ENCODE data around the gene EXOSC10. TPM values are rescaled to one million over a fixed set of nuclear protein-coding genes. Genes with fewer than 3 reads are reported as not detected.
"Not testable (repeated sequence)": the region's sequence is repeated elsewhere in the genome, so short reads cannot be mapped to it uniquely, and the experiment has no call there.

Gene EXOSC10
- total and polyA plus RNA-seq, 9 of the 15 experiments (the other 6 are each of a cell fraction or from before 2014, with no cell fraction given): 23.4 to 150 (median 105) TPM

- TF ChIP-seq, protein P1, sequence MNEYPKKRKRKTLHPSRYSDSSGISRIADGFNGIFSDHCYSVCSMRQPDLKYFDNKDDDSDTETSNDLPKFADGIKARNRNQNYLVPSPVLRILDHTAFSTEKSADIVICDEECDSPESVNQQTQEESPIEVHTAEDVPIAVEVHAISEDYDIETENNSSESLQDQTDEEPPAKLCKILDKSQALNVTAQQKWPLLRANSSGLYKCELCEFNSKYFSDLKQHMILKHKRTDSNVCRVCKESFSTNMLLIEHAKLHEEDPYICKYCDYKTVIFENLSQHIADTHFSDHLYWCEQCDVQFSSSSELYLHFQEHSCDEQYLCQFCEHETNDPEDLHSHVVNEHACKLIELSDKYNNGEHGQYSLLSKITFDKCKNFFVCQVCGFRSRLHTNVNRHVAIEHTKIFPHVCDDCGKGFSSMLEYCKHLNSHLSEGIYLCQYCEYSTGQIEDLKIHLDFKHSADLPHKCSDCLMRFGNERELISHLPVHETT (CRISPR knock-in tag; conservative IDR thresholded peaks at IDR 0.05 in 1 of 2, IDR thresholded peaks at IDR 0.05 in 1 of 2): no peak
- TF ChIP-seq PHF8 (IDR thresholded peaks at IDR 0.05; ENCODE audit: borderline replicate concordance, low read length) (no peak), ZNF3 (CRISPR knock-in tag; IDR thresholded peaks at IDR 0.05) (no peak), KLF13 (tag; IDR thresholded peaks at IDR 0.05; ENCODE audit: borderline replicate concordance, low read depth) (no peak), ZFP30 (CRISPR knock-in tag; IDR thresholded peaks at IDR 0.05; ENCODE audit: borderline replicate concordance) (no peak), SIN3B (IDR thresholded peaks at IDR 0.05; ENCODE audit: low read depth) (no peak), ZNF785 (CRISPR knock-in tag; IDR thresholded peaks at IDR 0.05) (no peak), KLF10 (CRISPR knock-in tag; IDR thresholded peaks at IDR 0.05) (no peak), HLTF (IDR thresholded peaks at IDR 0.05) (peak; percentile 91)
Observed at GRCh38 chr1:11064942-11065341, 34.7 kb downstream of the EXOSC10 start (continued).

- DNase-seq (ENCODE audit: extremely low read depth in 1 of 4, low spot score in 3 of 4): peak in 1 of 4 experiments; percentile 25
- H3K79me2 ChIP-seq (ENCODE audit: control insufficient read depth, insufficient read depth, low read length): peaks cover 29% of the 10 kb centered on the region
- H3K9me3 ChIP-seq (replicated peaks; ENCODE audit: control insufficient read depth, insufficient read depth, low read depth, low read length); ATAC-seq; intact Hi-C loops (cut with micrococcal nuclease); H3K9me1 ChIP-seq (ENCODE audit: control insufficient read depth, insufficient read depth, low read length); H3K4me3 ChIP-seq; in situ Hi-C loops (cut with MboI); FAIRE-seq; H3K27ac ChIP-seq (ENCODE audit: extremely low read depth, low read depth, low read length); H2AFZ ChIP-seq (ENCODE audit: low read depth, low read length); BruUV-seq (replicated peaks); CTCF ChIA-PET (ENCODE audit: low intra/inter-chr PET ratio); H3K4me2 ChIP-seq (ENCODE audit: insufficient read depth, low read length); H3K27me3 ChIP-seq (ENCODE audit: control insufficient read depth in 2 of 2, insufficient read depth in 2 of 2, low read length in 2 of 2); H4K20me1 ChIP-seq (replicated peaks; ENCODE audit: control insufficient read depth, insufficient read depth, low read length): not testable (repeated sequence)
- POLR2A ChIA-PET: interaction anchor here (0.6 to 1.1 kb wide), 5 partner anchors 15 to 300 kb away, joined by 3 to 4 read pairs (median 3); no protein-coding TSS in a partner anchor
- WGBS (ENCODE audit: insufficient coverage, low coverage, missing lambda C conversion rate): 80% methylated on average over 18 of the region's 18 CpGs
- H3K9ac ChIP-seq (ENCODE audit: insufficient read depth in 1 of 2, low read depth in 2 of 2, low read length in 2 of 2): peak overlapping the region in 1 of 2 experiments; percentile 63; a peak in 1 of 4 replicates
- TF ChIP-seq ZBTB33 (CRISPR knock-in tag; IDR thresholded peaks at IDR 0.05): peak; percentile 89
- TF ChIP-seq, protein P2, sequence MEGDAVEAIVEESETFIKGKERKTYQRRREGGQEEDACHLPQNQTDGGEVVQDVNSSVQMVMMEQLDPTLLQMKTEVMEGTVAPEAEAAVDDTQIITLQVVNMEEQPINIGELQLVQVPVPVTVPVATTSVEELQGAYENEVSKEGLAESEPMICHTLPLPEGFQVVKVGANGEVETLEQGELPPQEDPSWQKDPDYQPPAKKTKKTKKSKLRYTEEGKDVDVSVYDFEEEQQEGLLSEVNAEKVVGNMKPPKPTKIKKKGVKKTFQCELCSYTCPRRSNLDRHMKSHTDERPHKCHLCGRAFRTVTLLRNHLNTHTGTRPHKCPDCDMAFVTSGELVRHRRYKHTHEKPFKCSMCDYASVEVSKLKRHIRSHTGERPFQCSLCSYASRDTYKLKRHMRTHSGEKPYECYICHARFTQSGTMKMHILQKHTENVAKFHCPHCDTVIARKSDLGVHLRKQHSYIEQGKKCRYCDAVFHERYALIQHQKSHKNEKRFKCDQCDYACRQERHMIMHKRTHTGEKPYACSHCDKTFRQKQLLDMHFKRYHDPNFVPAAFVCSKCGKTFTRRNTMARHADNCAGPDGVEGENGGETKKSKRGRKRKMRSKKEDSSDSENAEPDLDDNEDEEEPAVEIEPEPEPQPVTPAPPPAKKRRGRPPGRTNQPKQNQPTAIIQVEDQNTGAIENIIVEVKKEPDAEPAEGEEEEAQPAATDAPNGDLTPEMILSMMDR (IDR thresholded peaks at IDR 0.05 in 2 of 3, conservative IDR thresholded peaks at IDR 0.05 in 1 of 3; ENCODE audit: insufficient read depth in 2 of 3, low read depth in 1 of 3, low read length in 3 of 3): peak; percentile 30 to 46 (median 41); a peak in 4 of 6 replicates
- peaks cover 6 to 21% of the 10 kb centered on the region in 2 experiments; a peak in 4 of 5 replicates for H3K4me1 ChIP-seq (replicated peaks in 1 of 2; ENCODE audit: control insufficient read depth in 2 of 2, insufficient read depth in 2 of 2, low read length in 2 of 2)
- peaks cover 65% of the 10 kb centered on the region; the same call in 2 of the 3 replicates for H3K36me3 ChIP-seq (ENCODE audit: control insufficient read depth, insufficient read depth, low read length)
Observed at GRCh38 chr1:11063937-11064537, 35.6 kb downstream of the EXOSC10 start.

Data from K562 (cell line).